Vagina (tissue), 2 donors: ENCODE results near the gene COL5A1. TPM values are rescaled to one million over a fixed set of nuclear protein-coding genes. Genes with fewer than 3 reads are reported as not detected.

Source experiments
- DNase-seq, 2 donors: peaks; one replicate each; pipeline ENCODE4 v3.0.0-alpha.2; 2017; ENCODE audit errors: extremely low spot score in 2 of 2
- H3K27ac ChIP-seq: fragments of 200-600 bp; sonication (generic); one replicate; pipeline ENCODE4 v1.5.1; 2019
- H3K27me3 ChIP-seq: fragments of 200-600 bp; sonication (generic); one replicate; pipeline ENCODE4 v1.5.1; 2019
- H3K36me3 ChIP-seq, 2 donors: fragments of 200-600 bp; sonication (generic); one replicate each; pipeline ENCODE4 v1.5.1; 2017 to 2019
- H3K4me1 ChIP-seq: fragments of 200-600 bp; sonication (generic); one replicate; pipeline ENCODE4 v1.5.1; 2019
- H3K4me3 ChIP-seq, 2 donors: fragments of 200-600 bp; sonication (generic); 1 replicate in 1 of 2; 2 replicates in 1 of 2; pipeline ENCODE4 v1.5.1; 2016 to 2019
- H3K9me3 ChIP-seq: fragments of 200-600 bp; sonication (generic); one replicate; pipeline ENCODE4 v1.5.1; 2019
- POLR2A ChIP-seq, 2 donors: fragments of 450-650 bp; IDR thresholded peaks; one replicate each; pipeline ENCODE4 v1.6.1; 2017; ENCODE audit warnings: antibody characterized with exemption in 2 of 2, mild to moderate bottlenecking in 2 of 2, moderate library complexity in 2 of 2
- POLR2AphosphoS5 ChIP-seq, 2 donors: sonication (generic); formaldehyde crosslinking; IDR thresholded peaks; one replicate each; pipeline ENCODE4 v1.9.0; 2017; ENCODE audit warnings: antibody characterized with exemption in 2 of 2, mild to moderate bottlenecking in 2 of 2, low read depth in 1 of 2; ENCODE audit not compliant: insufficient read depth in 1 of 2
- intact Hi-C: fragments of 100-400 bp; cut with DNase I; formaldehyde crosslinking; loops from one replicate; pipeline ENCODE4 v1.15.1; 2023
- total RNA-seq: library from RNA; depleted of rRNA; stranded (reverse); fragments of >200 nt; gene quantifications from one replicate; pipeline ENCODE4 v1.2.3, GENCODE V29; 2016
- TF ChIP-seq, protein P1 (sequence below), 3 experiments: fragments of 450-650 bp in 2 of 3; fragments of 200-600 bp in 1 of 3; sonication (generic) in 1 of 3; IDR thresholded peaks; one replicate each; pipeline ENCODE4 v1.5.1; 2017 to 2019; ENCODE audit warnings: antibody characterized with exemption in 3 of 3, mild to moderate bottlenecking in 2 of 3, moderate library complexity in 2 of 3

The COL5A1 gene
- total RNA-seq, 1 donor from 2014 or later, result 36.6 TPM

DNA sequence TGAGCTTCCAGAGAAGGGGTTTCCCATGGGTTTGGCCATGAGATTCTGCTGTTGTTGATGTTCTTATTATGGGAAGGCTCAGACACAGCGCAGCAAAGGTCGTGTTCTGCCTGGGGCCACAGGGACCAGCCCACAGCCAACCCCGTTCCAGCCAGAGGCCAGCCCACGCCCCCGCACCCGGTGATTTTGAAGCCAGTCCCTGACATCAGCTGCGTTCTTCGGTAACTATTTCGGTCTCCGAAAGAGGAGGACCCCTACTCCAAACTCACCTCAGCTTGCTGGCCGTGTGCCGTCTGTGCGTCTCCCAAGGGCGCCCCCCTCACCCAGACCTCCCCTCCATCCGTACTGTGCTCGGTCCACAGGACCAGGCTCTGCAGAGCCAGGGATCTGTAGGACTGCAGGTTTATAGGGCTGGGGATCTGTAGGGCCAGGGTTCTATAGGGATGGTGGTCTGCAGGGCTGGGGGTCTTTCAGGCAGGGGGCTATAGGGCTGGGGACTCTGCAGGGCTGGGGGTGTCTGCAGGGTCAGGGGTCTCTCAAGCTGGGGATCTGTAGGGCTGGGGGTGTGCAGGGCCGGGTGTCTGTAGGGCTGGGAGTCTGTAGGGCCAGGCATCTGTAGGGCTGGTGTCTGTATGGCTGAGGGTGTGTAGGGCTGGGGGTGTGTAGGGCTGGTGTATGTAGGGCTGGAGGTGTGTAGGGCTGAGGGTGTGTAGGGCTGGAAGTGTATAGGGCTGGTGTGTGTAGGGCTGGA is 11.8 kb downstream of the COL5A1 start:
- no peaks in the 10 kb centered on the region for H3K36me3 ChIP-seq
- intact Hi-C loops, result no loop called here
- TF ChIP-seq, protein P1, sequence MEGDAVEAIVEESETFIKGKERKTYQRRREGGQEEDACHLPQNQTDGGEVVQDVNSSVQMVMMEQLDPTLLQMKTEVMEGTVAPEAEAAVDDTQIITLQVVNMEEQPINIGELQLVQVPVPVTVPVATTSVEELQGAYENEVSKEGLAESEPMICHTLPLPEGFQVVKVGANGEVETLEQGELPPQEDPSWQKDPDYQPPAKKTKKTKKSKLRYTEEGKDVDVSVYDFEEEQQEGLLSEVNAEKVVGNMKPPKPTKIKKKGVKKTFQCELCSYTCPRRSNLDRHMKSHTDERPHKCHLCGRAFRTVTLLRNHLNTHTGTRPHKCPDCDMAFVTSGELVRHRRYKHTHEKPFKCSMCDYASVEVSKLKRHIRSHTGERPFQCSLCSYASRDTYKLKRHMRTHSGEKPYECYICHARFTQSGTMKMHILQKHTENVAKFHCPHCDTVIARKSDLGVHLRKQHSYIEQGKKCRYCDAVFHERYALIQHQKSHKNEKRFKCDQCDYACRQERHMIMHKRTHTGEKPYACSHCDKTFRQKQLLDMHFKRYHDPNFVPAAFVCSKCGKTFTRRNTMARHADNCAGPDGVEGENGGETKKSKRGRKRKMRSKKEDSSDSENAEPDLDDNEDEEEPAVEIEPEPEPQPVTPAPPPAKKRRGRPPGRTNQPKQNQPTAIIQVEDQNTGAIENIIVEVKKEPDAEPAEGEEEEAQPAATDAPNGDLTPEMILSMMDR (IDR thresholded peaks at IDR 0.05), result no peak
- TF ChIP-seq POLR2A (IDR thresholded peaks at IDR 0.05), result no peak
- no peak for TF ChIP-seq POLR2AphosphoS5 (IDR thresholded peaks at IDR 0.05; ENCODE audit: insufficient read depth in 1 of 2, low read depth in 1 of 2)
- H3K27me3 ChIP-seq, result no peaks in the 10 kb centered on the region
- H3K4me3 ChIP-seq, result peak overlapping the region in 1 of 2 donors; percentile 19
- DNase-seq, result no peak
- peaks cover 84% of the 10 kb centered on the region for H3K4me1 ChIP-seq
- peak overlapping the region; percentile 61 for H3K27ac ChIP-seq
- no peaks in the 10 kb centered on the region for H3K9me3 ChIP-seq

DNA sequence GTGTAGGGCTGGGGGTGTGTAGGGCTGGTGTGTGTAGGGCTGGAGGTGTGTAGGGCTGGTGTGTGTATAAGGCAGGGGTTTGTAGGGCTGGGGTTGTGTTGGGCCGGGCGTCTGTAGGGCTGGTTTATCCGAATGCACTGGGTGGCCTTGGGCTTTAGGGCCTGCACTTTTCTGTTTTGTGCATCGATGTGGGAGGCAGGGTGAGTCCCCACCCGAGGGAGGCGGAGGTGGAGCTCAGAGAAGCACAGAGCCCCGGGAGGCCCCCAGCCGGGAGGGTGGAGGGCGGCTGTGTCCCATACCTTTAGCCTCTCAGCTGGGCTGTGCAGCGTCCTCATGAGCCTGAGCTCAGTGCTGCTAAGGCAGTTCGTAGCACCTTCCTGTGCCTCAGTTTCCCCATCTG is 13.5 kb downstream of the COL5A1 start:
- Histone ChIP-seq H3K9me3 (no peaks in the 10 kb centered on the region), H3K4me3 (no peak overlapping the region), H3K4me1 (peaks cover 84% of the 10 kb centered on the region), H3K27me3 (no peaks in the 10 kb centered on the region), H3K27ac (peak overlapping the region; percentile 53), H3K36me3 (no peaks in the 10 kb centered on the region)
- intact Hi-C loops, result no loop called here
- no peak for DNase-seq
- TF ChIP-seq POLR2AphosphoS5 (IDR thresholded peaks at IDR 0.05; ENCODE audit: insufficient read depth in 1 of 2, low read depth in 1 of 2), result no peak
- TF ChIP-seq, protein P1 (IDR thresholded peaks at IDR 0.05), result no peak
- TF ChIP-seq POLR2A (IDR thresholded peaks at IDR 0.05), result no peak

DNA sequence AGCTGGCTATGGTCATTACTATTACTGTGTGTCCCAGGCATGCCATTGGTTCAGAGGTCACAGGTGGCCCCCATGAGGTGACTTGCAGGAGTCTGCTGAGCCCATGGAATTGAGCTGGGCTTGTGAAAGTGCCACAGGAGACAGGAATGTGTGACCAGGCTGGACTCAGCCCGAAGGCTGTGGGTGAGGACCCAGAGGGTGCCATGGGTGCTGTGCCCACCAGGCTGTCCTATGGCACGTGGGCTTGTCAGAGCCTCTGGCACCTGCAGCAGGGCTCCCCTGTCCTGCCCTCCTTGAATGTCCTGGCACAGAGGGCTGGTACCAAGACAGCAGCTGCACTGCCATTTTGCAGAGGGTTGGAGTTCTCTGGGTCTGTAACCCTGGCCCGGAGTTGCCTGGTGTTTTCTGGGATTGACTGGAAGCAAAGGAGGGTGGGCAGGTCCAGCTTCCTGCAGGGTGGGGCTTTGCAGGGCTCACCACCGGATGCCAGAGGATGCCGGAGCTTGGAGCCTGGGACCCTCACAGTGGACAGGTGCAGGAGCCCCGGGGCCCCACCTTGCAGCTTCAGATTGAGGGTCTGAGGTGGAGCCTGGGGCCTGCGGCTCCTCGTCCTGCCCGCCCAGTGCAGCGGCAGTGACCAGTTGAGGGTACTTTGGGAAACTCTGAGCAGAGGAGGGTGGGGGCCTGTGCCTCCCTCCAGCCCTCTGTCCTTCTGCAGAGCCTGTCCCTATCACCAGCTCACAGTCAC is 14.2 kb downstream of the COL5A1 start:
- no peak overlapping the region for H3K4me3 ChIP-seq
- peak overlapping the region; percentile 53 for H3K27ac ChIP-seq
- TF ChIP-seq POLR2A (IDR thresholded peaks at IDR 0.05), result no peak
- TF ChIP-seq, protein P1 (IDR thresholded peaks at IDR 0.05), result no peak
- TF ChIP-seq POLR2AphosphoS5 (IDR thresholded peaks at IDR 0.05; ENCODE audit: insufficient read depth in 1 of 2, low read depth in 1 of 2), result no peak
- H3K27me3 ChIP-seq, result no peaks in the 10 kb centered on the region
- no peak for DNase-seq
- H3K36me3 ChIP-seq, result no peaks in the 10 kb centered on the region
- peaks cover 85% of the 10 kb centered on the region for H3K4me1 ChIP-seq
- H3K9me3 ChIP-seq, result no peaks in the 10 kb centered on the region
- intact Hi-C loops, result no loop called here

DNA sequence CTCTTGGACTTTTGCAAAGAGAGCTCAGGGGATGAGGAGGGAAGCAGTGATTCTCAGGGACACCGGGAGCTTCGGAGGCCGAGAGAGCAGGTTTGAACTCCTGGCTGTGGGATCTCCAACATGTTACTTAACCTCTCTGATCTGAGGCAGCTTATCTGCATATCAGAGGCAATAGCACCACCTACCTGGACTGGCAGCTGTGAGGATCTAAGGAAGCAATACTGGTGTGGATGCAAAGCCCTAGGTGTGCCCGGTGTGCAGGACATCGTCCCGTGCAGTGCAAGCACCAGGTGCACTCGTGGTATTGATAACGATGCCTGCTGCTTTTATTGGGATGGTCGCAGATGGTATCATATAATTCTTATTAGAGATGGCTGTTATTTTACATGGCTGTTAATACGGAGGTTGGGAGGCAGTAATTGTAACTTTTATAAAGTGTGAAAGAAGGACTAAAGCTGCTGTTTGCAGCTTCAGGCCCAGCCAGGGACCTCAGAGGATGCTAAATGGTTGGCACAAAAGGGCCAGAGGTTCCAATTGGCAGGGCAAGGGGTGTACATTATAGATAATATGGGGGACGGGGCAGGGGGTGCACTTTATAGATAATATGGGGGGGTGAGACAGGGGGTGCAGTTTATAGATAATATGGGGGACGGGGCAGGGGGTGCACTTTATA is 14.9 kb downstream of the COL5A1 start:
- Histone ChIP-seq H3K4me1 (peaks cover 85% of the 10 kb centered on the region), H3K36me3 (no peaks in the 10 kb centered on the region), H3K4me3 (no peak overlapping the region), H3K27me3 (no peaks in the 10 kb centered on the region), H3K27ac (peak overlapping the region; percentile 53), H3K9me3 (no peaks in the 10 kb centered on the region)
- TF ChIP-seq POLR2A (IDR thresholded peaks at IDR 0.05) (no peak), POLR2AphosphoS5 (IDR thresholded peaks at IDR 0.05; ENCODE audit: insufficient read depth in 1 of 2, low read depth in 1 of 2) (no peak)
- TF ChIP-seq, protein P1 (IDR thresholded peaks at IDR 0.05), result no peak
- no peak for DNase-seq
- intact Hi-C loops, result no loop called here
